Mucosa of gallbladder (tissue), 1 donor: Measurements from ENCODE around the gene SELENOO. TPM values are rescaled to one million over a fixed set of nuclear protein-coding genes. Genes with fewer than 3 reads are reported as not detected.
A peak's percentile ranks its signal among the peaks of the same experiment; 100 is the strongest.
"Not testable (repeated sequence)": the region's sequence is repeated elsewhere in the genome, so short reads cannot be mapped to it uniquely, and the experiment has no call there.

Source experiments
- DNase-seq: peaks from one replicate; pipeline ENCODE4 v3.0.0-alpha.2; 2020; ENCODE audit warnings: low spot score
- total RNA-seq: library from RNA; stranded (reverse); gene quantifications from one replicate; pipeline ENCODE4 v1.2.1, GENCODE V29; 2021
- donor health status: DM: no; HTN: no; CAD: no.

Gene SELENOO
- total RNA-seq, 1 donor from 2014 or later, result 37.0 TPM

- DNase-seq, result no peak
Observed at GRCh38 chr22:50198624-50199017, 2.2 kb upstream of the SELENOO start.

GRCh38 chr22:50199251-50199721, 1.5 kb upstream of the SELENOO start:
- no peak for DNase-seq

- DNase-seq, result no peak
Observed at GRCh38 chr22:50199829-50200460, 866 bp upstream of the SELENOO start.

GRCh38 chr22:50201191-50202129, 649 bp downstream of the SELENOO start:
- no peak for DNase-seq

DNA sequence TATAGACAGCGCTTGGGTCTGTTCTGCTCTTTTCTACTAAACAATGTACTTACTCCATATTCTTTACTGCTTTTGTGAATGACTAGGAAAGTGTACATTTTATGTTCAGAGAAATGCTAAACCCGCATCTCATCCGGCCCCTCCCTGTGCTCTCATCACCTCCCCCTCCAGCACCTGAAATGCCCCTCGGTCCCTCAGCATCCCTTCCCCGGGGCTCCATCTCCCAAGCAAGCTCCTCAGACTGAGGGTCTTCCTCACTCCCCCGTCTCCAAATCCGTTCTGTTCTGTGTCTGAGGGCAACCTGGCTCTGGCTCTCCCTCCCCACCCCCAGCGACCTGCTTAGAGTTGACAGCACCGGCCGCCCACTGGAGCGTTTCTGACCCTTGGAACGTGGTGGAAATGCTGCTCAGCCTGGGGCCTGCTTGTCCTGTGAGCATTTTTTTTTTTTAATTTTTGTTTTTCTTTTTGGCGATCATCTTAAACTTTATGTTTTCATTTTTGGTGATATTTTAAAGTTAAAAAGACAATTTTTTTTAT, 1.4 kb downstream of the SELENOO start:
- no peak for DNase-seq

GRCh38 chr22:50203288-50203687, 2.5 kb downstream of the SELENOO start:
- DNase-seq, result no peak

- DNase-seq, result no peak
Observed at GRCh38 chr22:50204571-50204970, 3.8 kb downstream of the SELENOO start.

DNA sequence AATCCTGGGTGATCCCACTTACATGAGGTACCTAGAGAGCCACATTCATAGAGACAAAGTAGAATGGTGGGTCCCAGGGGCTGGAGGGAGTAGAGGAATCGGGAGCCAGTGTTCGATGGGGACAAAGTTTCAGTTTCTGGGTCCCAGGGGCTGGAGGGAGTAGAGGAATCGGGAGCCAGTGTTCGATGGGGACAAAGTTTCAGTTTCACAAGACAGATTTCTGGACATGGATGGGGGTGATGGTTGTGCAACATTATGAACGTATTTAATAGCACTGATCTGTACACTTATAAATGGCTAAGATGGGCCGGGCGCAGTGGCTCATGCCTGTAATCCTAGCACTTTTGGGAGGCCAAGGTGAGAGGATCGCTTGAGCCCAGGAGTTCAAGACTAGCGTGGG, 4.2 kb downstream of the SELENOO start:
- not testable (repeated sequence) for DNase-seq

- no peak for DNase-seq
Observed at GRCh38 chr22:50205781-50206569, 5.2 kb downstream of the SELENOO start.

DNA sequence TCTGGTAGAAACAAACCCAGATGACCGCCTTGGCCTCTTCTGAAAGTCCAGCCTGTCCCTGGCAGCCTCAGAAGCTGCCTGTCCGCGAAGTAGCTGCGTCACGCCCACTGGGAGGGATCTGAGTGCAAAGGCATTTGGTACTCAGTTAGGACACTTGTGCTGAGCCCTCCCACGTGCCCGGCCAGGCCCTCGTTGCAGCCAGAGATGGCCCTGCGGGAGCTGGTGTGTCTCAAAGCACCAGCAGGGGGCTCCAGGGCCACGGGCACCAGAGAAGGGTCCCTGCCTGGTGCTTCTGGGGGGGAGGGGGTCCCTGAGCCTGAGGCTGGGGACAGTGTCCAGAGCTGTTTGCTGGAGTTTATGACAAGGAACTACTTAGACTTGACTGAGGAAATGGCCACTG, 5.8 kb downstream of the SELENOO start:
- no peak for DNase-seq

- no peak for DNase-seq
Observed at GRCh38 chr22:50207383-50208140, 6.8 kb downstream of the SELENOO start.

DNA sequence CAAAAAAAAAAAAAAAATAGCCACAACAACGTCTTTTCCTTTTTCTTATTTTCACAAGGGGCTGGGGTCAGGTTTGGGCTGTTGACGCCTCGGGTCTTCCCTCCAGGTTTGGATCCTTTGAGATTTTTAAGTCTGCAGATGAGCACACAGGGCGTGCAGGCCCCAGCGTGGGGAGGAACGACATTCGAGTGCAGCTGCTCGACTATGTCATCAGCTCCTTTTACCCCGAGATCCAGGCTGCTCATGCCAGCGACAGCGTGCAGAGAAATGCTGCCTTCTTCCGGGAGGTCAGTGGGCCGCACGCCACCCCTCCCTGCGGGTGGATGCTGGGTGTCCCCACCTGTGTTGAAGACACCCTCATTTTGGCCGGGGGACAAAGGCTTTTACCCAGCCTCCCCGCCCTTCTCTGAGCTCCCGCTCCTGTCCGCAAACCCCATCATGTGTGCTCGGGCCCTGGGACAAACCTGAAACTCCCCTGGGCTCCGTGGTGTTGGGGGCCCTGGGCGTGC, 7.7 kb downstream of the SELENOO start:
- no peak for DNase-seq

DNA sequence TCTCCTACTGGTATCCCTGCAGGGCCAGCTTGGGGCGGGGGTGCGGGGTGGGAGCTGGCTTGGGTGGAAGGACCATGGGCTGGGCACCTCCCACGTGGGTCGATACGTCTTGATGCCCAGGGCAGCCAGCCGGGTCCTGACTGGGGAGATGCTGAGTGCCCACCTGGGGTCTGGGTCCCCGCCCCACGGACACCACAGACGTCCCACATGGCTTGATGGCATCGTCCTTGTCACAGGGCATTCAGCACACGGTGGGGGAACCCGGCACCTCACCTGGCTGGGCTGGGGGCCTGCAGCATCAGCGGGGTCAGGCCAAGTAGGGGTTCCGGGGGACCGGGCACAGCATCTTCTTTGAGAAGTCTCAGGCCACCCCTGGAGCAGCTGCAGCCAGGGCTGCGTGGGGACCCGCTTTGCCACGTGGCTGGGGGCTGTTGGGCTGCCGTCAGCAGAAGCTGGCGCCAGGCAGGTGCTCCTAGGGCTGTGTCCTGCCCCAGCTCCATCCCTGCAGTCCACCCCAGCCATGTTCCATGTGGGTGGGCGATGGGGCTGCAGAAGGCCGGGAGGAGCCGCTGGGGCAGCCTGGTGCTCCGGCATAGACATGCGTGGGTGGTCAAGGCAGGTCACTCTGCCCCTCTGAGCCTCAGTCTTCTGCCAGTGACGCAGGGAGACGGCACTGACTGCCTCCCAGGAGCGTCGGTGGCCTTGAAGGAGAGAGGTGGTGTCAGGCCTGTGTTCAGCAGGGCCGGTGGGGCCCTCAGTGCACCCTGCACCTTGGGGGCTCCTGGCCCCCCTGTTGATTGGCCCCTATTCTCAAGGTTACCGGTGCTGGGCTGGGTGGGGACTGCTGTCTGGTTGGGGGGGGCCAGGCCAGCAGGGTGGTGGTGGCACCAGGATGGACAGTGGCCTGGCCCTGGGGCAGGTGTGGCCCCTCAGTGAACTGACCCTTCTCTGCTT, 8.4 kb downstream of the SELENOO start:
- no peak for DNase-seq

- DNase-seq, result peak; percentile 66
Observed at GRCh38 chr22:50209893-50210292, 9.1 kb downstream of the SELENOO start.

GRCh38 chr22:50210378-50211139, 9.7 kb downstream of the SELENOO start:
- no peak for DNase-seq

GRCh38 chr22:50211147-50211546, 10.3 kb downstream of the SELENOO start:
- DNase-seq, result no peak

DNA sequence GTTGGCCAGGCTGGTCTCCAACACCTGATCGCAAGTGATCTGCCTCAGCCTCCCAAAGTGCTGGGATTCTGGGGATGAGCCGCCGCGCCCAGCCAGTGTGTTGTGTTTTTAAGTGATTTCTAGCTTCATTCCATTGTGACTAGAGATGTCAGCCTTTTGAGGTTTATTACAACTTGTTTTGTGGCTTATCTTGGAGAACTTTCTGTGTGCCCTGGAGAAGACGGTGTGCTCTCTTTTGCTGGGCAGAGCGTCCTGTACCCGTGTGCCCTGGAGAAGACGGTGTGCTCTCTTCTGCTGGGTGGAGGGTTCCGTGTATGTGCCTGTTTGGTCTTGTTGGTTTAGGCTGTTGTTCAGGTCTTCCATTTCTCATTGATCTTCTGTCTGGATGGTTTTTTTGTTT, 12.5 kb downstream of the SELENOO start:
- DNase-seq, result no peak

DNA sequence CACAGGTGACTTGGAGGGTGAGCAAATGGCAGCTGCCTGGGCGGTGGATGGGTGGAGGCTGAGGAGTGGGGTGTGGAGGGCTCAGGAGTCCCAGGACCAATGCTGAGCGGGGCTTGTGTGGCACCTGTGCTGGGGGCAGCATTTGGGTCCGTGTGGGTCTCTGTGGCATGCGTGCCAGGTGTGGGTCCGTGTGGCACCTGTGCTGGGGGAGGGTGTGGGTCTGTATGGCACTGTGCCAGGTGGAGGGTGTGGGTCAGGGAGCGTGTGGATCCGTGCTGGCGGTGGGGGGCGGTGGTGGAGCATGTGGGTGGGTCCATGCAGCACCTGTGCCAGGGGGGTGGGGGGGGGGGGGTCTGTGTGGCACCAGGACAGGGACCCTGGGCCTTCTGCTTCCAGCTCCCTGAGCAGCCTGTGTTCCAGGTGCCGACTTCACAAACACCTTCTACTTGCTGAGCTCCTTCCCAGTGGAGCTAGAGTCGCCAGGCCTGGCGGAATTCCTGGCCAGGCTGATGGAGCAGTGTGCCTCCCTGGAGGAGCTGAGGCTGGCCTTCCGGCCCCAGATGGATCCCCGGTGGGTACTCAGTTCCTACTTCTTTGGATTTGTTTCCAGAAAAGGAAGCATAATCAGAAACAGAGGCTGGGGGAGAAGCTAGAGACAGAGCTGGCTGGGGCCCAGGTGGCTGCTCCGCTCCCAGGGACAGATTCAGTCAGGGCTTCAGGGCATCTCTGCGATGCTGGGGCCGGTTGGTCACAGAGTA, 14.7 kb downstream of the SELENOO start:
- DNase-seq, result no peak
